ENCODE results near the gene IL9.

DNA sequence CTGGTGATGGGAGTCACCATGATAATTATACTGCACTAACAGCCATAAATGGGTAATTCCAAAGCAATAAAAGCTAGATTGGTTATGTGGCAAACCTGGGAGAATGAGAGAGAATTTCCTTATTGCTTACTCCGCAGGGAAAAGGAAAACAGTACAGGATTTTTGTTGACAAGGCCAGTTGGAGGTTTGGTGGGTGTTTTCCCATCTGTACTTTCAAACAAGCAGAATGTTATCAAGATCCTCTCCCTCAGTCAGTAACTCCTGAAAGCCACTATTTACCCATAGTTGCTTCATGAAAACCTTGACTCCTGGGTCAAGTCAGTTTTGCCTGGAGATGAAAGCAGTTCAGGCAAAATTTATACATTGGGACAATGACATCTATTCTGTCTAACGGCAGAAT lies 26.4 kb downstream of the IL9 start:
- TF ChIP-seq EZH2 (IDR thresholded peaks at IDR 0.05) (no peak), POLR2AphosphoS5 (IDR thresholded peaks at IDR 0.05; ENCODE audit: borderline replicate concordance, low read depth, low read length) (no peak), FOXP2 (optimal IDR thresholded peaks at IDR 0.05; ENCODE audit: control extremely low read depth, extremely low read length, insufficient read depth) (no peak)
